NCI-H82 (cell line): ENCODE results near the gene TTC19.

Experiments
- DNase-seq: peaks from one replicate; lab custom pipeline; 2025; lab: John Stamatoyannopoulos, UW

TTC19 gene

GRCh38 chr17:15999141-15999973 lies at the start of gene TTC19, which contains the start of gene ZSWIM7:
Gene TTC19, plus strand, starts transcription at chr17:15999824. Its CDS starts 25 bp downstream, at chr17:15999849.
Gene ZSWIM7, minus strand, starts transcription at chr17:15999704. Its CDS starts 110 bp downstream, at chr17:15999594.
- peak; percentile 98 for DNase-seq

DNA sequence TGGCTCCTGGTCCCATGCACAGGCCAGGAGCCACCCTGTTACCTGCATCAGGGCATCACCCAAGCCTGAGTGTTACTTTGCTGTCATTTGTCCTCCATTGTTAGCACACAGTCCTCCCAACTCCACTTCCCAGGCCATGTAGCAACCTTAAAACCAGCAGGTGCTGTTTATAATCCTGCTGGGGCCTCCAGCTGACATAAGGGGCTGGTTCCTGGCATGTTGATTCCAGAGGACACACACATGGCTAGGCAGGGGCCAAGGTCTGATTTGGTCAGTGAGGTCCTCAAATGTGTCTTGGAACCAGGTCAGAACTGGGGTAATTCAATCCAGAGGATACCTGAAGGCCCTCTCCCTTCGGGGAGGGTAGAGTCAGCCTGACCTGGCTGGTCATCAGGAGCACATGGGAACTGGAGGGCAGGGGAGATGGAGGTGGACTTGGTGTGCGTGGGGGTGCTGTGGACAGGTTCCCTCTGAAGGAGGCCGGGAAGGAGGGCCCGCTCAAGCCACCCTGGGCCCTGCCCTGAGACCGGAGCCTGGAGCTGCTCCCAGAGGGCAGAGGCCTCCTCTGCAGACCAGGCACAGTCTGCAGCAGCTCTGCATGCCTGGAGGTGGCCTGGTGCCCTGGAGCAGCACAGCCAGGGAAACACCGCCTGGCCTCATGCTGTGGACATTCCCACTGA lies 48.1 kb upstream of the TTC19 start:
- peak; percentile 31 for DNase-seq

GRCh38 chr17:15952048-15952532 lies 47.5 kb upstream of the TTC19 start:
- peak; percentile 19 for DNase-seq

DNA sequence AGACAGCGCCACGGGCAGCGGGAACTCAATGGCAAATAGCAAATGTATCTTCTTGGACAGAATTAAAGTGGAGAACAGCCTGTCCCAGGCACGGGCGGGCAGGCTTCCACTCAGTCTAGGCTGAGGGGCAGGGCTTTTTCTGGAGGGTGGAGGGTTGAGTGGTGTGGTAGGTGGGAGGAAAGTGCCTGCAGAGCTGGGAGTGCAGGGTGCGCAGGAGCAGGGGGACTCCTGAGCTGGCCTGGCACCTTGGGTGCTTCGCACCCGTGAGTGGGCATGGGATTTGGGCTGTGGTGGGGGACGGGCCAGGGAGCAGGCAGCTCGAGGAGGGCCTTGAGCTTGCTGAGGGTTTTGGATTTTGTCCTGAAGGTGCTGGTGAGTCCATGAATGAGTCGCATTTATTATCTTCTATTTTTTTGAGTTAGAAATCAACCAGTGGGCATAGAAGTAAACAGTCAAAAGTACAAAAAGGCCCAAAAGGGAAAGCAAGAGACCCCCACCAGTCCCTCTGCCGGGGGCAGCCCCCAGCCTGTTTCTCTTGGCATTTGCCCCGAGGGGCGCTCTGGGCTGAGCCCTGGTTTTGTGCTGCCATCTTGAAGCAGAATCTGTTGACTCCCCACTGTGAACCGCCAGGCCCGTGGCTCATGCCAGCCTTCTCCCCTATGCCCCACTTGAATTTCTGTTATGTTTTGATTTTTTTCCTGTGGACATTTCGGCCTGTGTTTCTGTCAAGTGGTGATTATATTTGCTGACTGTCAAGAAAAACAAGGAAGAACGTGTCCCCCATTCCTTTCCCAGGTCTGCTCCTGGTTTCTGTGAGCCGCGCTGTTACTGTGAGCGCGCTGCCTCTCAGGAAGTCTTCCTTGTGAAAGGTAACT lies 46.5 kb upstream of the TTC19 start:
- DNase-seq, result no peak

- no peak for DNase-seq
Measured at GRCh38 chr17:15954222-15954621, 45.4 kb upstream of the TTC19 start.

- peak; percentile 92 for DNase-seq
Measured at GRCh38 chr17:15955793-15956541, 43.7 kb upstream of the TTC19 start.

DNA sequence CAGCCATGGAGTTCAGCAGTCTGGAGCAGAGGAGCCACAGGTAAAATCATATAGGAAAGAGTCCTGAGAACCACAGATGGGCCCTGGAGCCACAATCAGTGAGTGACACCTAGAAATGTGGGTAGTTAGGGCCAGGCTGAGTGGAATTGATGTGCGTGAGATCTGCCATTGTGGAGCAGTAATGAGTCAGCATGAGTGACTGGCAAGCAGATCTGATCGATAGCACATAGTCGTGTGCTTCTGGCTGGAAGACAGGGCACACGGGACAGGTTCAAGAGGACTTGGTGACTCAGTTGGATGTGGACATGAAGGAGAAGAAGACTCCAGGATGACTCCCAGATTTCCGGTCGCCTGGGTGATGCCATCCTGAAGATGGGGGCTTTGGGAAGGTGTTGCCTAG lies 42.4 kb upstream of the TTC19 start:
- DNase-seq, result no peak

GRCh38 chr17:15957608-15958307 lies 41.9 kb upstream of the TTC19 start:
- DNase-seq, result no peak

DNA sequence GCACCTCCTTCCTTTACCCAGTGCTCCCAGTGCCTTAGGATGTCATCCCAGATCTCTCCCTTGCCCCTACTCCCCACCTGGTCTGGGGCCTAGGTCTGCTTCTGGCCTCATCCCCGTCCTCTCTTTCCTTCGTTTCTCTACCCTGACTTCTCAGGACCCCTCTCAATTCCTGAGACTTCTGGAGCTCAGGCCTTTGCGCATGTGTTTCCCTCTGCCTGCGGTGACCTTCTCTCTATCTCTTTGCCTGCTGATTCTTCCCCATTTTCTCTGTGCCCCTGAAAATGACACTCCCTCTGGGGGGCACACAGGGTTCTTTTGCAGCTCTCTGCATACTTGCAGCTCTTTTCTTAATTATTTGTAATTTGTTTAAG lies 41.2 kb upstream of the TTC19 start:
- DNase-seq, result no peak

DNA sequence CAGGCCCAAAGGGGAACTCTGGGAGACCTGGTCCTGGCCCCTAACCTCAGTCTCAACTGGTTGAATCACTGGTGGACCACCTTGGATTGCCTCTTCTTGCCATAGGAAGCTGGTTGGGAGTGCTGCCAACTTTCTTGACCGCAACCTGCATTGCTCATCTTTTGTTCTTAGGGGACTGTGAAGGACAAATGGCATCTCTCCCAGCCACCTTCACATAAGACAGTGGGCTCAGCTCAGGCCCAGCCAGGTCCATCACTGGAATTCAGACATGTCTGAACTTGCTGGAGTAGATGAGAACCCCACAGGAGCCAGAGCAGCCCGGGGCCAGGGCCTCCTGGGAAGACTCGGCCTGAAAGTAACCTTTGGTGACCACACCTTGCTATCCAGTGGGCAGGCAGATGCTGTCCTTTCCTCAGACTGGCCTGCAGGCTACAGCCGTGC lies 35.9 kb upstream of the TTC19 start:
- DNase-seq, result no peak

- no peak for DNase-seq
Measured at GRCh38 chr17:15965528-15965927, 34.1 kb upstream of the TTC19 start.

DNA sequence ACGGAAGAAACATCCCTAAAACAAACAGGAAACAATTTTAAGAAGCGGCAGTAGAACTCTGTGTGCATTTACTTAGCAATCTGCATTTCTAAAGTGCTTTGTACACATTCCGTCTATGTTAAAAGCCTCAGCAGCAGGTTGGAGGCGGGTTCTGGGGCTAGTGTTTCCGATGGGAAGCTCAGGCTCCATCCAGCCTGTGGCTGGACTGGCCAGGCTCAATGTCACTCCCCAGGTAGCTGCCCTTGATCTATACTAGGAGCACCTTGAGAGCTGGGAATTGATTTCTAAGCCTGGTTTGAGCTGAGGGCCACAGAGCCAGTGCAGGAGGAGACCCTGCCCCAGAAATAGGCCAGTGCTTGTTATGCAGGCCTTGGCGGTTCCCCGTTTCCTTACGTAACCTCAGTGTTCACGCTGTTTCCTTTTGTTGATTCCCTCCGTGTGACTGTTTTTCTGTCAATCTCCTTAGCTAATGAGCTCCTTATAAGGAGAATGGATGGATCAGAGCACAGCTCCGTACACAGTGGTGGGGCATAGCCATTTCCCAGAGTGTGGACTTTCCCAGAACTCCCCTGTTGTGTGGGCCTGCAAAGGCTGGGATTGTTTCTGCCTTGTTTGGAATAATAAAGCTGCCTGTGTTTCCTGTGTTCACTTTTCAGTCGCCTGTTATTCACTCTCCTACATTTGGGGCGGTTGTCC lies 33.3 kb upstream of the TTC19 start:
- no peak for DNase-seq

DNA sequence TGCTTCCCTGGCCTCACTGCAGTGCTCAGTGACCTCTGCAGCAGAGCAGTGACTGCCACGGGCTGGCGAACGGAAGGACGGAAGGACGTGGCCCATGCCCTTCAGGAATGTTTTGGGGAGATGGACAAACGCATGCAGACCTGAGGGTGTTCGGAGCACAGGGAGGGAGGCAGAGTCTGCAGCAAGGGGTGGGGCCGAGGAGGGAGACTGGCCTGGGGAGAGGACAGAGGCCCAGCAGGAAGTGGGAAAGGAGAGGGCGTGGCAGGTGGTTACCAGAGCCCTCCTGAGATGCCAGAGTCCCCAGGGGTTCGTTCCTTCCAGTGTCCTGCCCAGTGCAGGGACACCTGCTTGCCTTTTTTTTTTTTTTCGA lies 32.8 kb upstream of the TTC19 start:
- DNase-seq, result no peak

GRCh38 chr17:15967706-15968399 lies 31.8 kb upstream of the TTC19 start:
- no peak for DNase-seq

DNA sequence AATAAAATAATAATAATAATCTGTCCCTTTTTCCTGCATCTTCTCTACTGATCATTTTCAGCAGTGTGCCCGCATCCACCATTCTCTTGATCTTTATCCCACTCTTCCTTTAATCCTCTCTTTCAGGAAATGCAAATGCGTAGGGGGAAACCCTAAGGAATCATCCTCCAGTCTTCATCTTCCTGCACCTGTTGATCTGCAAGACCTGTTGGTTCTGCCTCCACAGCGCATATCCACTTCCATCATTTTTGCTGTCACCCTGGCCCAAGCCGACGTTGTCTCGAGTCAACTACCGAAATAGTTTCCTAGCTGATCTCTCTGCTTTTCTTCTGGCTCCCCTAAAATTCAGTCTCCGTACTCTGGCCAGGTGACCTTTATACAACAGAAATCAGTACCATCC lies 30.2 kb upstream of the TTC19 start:
- DNase-seq, result no peak

DNA sequence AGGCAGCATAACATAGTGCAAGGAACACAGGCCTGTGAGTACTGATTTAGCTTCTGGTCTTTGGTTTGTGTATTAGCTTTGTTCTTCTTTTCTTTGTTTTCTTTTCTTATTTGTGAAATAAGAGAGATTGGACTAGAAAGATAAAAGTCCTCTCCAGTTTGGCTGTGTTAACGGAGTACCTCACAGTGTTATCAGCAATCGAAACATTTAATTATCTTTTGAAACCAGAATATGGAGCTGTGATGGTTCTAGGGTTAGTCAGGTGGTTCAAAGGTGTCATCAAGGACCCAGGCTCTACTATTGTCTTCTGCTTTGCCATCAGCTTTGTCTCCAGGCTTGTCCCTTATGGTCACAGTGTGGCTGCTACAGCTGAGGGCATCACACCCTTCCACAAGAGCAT lies 29.1 kb upstream of the TTC19 start:
- DNase-seq, result no peak

- DNase-seq, result no peak
Measured at GRCh38 chr17:15971098-15971678, 28.4 kb upstream of the TTC19 start.

DNA sequence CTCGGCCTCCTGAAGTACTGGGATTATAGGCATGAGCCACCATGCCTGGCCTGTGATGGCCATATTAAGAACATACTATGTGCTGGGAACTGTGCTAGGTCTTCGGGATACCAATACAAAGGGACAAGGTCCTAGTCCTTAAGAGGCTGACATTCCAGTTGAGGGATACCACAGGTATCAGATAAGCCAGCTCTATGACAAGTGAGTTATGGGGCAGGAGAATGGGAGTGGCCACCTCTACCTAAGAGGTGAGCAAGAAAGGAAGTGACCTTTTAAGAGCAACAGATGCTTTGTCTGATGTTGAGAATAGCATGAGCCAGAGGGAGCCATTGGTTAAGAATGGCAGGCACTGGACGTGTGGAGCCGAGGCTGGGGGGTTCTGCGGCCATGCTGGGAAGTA lies 27.7 kb upstream of the TTC19 start:
- DNase-seq, result no peak

GRCh38 chr17:15972497-15972951 lies 27.1 kb upstream of the TTC19 start:
- no peak for DNase-seq
